HL-60 (cell line): ENCODE measurements around the gene PRKD1.
"Not testable (repeated sequence)": the region's sequence is repeated elsewhere in the genome, so short reads cannot be mapped to it uniquely, and the experiment has no call there.

Experiments
- DNase-seq, 2 experiments: peaks; one replicate each; pipeline ENCODE4 v3.0.0-alpha.2; 2010 to 2020; ENCODE audit warnings: low read depth in 1 of 2, low spot score in 1 of 2
- H3K27ac ChIP-seq: fragments of 250-450 bp; sonication (Bioruptor Pico); replicated peaks from 2 replicates; pipeline ENCODE4 v1.5.1; 2020; ENCODE audit warnings: mild to moderate bottlenecking, moderate library complexity
- H3K27me3 ChIP-seq: fragments of 250-450 bp; sonication (Bioruptor Pico); 2 replicates; pipeline ENCODE4 v1.5.1; 2021; ENCODE audit warnings: mild to moderate bottlenecking, moderate library complexity; ENCODE audit not compliant: insufficient read depth, poor library complexity, severe bottlenecking
- H3K4me3 ChIP-seq: replicated peaks from 2 replicates; pipeline ENCODE4 v1.5.1; 2011; ENCODE audit warnings: mild to moderate bottlenecking, control low read depth, low read length; ENCODE audit not compliant: insufficient read depth
- GABPA ChIP-seq: IDR thresholded peaks from 2 replicates; pipeline ENCODE4 v1.6.1; 2012; ENCODE audit warnings: low read depth
- POLR2AphosphoS5 ChIP-seq: IDR thresholded peaks from 2 replicates; pipeline ENCODE4 v1.6.1; 2012; ENCODE audit warnings: low read depth
- SPI1 ChIP-seq: IDR thresholded peaks from 2 replicates; pipeline ENCODE4 v1.6.1; 2012; ENCODE audit warnings: low read depth, mild to moderate bottlenecking, borderline replicate concordance
- TF ChIP-seq, protein P1 (sequence below): IDR thresholded peaks from 2 replicates; pipeline ENCODE4 v1.6.1; 2012; ENCODE audit warnings: low read depth; ENCODE audit not compliant: insufficient replicate concordance
- TF ChIP-seq, protein P2 (sequence below): IDR thresholded peaks from one replicate; pipeline ENCODE4 v1.5.1; 2011; ENCODE audit warnings: low read length, control low read depth, inconsistent platforms; ENCODE audit not compliant: insufficient read depth

PRKD1 gene

DNA sequence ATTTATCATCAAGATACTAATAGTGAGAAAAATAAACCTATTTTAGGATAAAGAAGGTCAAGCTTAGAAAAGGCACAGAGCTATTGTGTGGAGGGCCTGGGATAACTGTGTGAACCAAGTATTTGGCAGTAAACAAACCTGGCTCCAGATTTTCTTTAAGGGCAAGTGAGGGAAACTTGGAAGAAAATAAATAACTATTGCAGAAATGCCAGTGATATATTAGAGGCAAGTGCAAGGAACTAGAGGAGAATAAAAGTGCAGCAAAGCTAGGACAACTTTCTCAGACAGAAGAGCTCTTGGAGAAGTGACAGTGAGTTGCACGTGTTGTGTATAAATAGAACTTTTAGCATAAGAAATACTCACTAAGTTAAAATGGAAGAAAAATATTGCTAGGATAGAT, 83.7 kb downstream of the PRKD1 start:
- Histone ChIP-seq H3K4me3 (no peak overlapping the region), H3K27me3 (no peaks in the 10 kb centered on the region), H3K27ac (no peak overlapping the region)
- TF ChIP-seq SPI1 (no peak), GABPA (no peak), POLR2AphosphoS5 (no peak)
- TF ChIP-seq, protein P1, sequence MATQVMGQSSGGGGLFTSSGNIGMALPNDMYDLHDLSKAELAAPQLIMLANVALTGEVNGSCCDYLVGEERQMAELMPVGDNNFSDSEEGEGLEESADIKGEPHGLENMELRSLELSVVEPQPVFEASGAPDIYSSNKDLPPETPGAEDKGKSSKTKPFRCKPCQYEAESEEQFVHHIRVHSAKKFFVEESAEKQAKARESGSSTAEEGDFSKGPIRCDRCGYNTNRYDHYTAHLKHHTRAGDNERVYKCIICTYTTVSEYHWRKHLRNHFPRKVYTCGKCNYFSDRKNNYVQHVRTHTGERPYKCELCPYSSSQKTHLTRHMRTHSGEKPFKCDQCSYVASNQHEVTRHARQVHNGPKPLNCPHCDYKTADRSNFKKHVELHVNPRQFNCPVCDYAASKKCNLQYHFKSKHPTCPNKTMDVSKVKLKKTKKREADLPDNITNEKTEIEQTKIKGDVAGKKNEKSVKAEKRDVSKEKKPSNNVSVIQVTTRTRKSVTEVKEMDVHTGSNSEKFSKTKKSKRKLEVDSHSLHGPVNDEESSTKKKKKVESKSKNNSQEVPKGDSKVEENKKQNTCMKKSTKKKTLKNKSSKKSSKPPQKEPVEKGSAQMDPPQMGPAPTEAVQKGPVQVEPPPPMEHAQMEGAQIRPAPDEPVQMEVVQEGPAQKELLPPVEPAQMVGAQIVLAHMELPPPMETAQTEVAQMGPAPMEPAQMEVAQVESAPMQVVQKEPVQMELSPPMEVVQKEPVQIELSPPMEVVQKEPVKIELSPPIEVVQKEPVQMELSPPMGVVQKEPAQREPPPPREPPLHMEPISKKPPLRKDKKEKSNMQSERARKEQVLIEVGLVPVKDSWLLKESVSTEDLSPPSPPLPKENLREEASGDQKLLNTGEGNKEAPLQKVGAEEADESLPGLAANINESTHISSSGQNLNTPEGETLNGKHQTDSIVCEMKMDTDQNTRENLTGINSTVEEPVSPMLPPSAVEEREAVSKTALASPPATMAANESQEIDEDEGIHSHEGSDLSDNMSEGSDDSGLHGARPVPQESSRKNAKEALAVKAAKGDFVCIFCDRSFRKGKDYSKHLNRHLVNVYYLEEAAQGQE = no peak
- TF ChIP-seq, protein P2, sequence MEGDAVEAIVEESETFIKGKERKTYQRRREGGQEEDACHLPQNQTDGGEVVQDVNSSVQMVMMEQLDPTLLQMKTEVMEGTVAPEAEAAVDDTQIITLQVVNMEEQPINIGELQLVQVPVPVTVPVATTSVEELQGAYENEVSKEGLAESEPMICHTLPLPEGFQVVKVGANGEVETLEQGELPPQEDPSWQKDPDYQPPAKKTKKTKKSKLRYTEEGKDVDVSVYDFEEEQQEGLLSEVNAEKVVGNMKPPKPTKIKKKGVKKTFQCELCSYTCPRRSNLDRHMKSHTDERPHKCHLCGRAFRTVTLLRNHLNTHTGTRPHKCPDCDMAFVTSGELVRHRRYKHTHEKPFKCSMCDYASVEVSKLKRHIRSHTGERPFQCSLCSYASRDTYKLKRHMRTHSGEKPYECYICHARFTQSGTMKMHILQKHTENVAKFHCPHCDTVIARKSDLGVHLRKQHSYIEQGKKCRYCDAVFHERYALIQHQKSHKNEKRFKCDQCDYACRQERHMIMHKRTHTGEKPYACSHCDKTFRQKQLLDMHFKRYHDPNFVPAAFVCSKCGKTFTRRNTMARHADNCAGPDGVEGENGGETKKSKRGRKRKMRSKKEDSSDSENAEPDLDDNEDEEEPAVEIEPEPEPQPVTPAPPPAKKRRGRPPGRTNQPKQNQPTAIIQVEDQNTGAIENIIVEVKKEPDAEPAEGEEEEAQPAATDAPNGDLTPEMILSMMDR = no peak
- DNase-seq = no peak

DNA sequence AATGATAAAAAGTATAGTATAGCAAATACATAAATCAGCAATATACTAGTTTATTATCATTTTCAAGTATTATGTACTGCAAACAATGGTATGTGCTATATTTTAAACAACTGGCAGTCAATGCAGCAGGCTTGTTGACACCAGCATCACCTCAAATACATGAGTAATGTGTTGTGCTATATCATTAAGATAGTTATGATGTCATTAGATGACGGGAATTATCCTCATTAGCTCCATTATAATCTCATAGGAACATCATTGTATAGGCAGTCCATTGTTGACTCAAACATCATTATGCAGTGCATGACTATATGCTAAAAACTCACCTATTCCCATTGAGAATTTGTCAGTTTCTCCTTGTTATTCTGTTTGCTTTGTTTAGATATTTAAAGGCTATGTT, 85.4 kb downstream of the PRKD1 start:
- Histone ChIP-seq H3K27ac (no peak overlapping the region), H3K27me3 (no peaks in the 10 kb centered on the region), H3K4me3 (no peak overlapping the region)
- no peak for DNase-seq
- TF ChIP-seq POLR2AphosphoS5 (no peak), GABPA (no peak), SPI1 (no peak)
- TF ChIP-seq, protein P2 = no peak
- TF ChIP-seq, protein P1 = no peak

DNA sequence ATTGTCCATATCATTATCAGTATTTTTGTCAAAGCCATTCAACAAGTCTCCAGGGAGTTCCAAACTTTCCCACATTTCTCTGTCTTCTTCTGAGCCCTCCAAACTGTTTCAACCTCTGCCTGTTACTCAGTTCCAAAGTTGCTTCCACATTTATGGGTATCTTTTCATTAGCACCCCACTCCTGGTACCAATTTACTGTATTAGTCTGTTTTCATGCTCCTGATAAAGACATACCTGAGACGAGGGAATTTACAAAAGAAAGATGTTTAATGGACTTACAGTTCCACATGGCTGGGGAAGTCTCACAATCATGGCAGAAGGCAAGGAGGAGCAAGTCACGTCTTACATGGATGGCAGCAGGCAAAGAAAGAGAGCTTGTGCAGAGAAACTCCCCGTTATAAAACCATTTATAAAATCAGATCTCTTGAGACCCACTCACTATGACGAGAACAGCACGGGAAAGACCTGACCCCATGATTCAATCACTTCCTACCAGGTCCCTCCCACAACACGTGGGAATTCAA, 87.2 kb downstream of the PRKD1 start:
- H3K27ac ChIP-seq, H3K27me3 ChIP-seq, H3K4me3 ChIP-seq, DNase-seq: not testable (repeated sequence)

DNA sequence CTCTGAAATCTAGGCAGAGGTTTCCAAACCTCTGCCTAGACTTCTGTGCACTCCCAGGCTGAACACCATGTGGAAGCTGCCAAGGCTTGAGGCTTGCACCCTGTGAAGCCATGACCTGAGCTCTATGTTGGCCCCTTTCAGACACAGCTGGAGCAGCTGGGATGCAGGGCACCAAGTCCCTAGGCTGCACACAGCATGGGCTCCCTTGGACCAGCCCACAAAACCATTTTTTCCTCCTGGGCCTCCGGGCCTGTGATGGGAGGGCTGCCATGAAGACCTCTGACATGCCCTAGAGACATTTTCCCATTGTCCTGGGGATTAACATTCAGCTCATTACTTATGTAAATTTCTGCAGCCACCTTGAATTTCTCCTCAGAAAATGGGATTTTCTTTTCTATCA, 88.0 kb downstream of the PRKD1 start:
- DNase-seq, H3K4me3 ChIP-seq, H3K27me3 ChIP-seq, H3K27ac ChIP-seq: not testable (repeated sequence)

DNA sequence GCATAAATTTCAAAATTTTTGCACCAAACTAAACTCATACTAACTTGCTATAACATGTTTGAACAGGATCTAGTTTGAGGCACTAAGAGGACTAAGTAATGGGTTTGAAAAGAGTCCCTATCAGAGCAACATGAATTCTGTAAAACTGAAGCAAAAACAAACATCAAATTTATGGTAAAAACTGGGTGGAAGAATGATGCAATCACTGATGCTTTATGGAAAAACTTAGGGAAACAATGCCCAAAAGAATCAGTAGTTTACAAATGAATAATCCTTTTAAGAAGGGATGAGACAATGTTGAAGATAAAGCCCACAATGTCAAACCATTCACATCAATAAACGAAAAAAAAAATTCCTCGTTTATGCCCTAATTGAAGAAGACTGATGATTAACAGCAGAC, 88.9 kb downstream of the PRKD1 start:
- DNase-seq = no peak
- Histone ChIP-seq H3K27ac (no peak overlapping the region), H3K4me3 (no peak overlapping the region), H3K27me3 (no peaks in the 10 kb centered on the region)
- TF ChIP-seq SPI1 = no peak
- TF ChIP-seq, protein P2 = no peak
- TF ChIP-seq POLR2AphosphoS5 = no peak
- TF ChIP-seq GABPA = no peak
- TF ChIP-seq, protein P1 = no peak
